BJ (cell line): ENCODE data around the gene KRT86. TPM values are rescaled to one million over a fixed set of nuclear protein-coding genes. Genes with fewer than 3 reads are reported as not detected.
"Not testable (repeated sequence)": the region's sequence is repeated elsewhere in the genome, so short reads cannot be mapped to it uniquely, and the experiment has no call there.

Experiments
- CTCF ChIA-PET: fragments of 350-600 bp; formaldehyde crosslinking; extraction: SDS; loops from one replicate; lab custom pipeline; 2021; ENCODE audit warnings: antibody characterized with exemption, inconsistent platforms; lab: Yijun Ruan, JAX
- POLR2A ChIA-PET: fragments of 300-600 bp; sonication (Branson Sonifier 250); formaldehyde crosslinking; extraction: SDS; loops from one replicate; lab custom pipeline; 2021; ENCODE audit warnings: antibody characterized with exemption; lab: Charles Lee
- DNase-seq: peaks from one replicate; pipeline ENCODE4 v3.0.0-alpha.2; 2011; ENCODE audit warnings: low read depth
- H3K27me3 ChIP-seq: 2 replicates; pipeline ENCODE4 v1.6.0; 2011; ENCODE audit warnings: low read length; ENCODE audit not compliant: control insufficient read depth, insufficient read depth
- H3K36me3 ChIP-seq: 2 replicates; pipeline ENCODE4 v1.5.1; 2011; ENCODE audit warnings: low read length; ENCODE audit not compliant: control insufficient read depth, insufficient read depth
- H3K4me3 ChIP-seq: 2 replicates; pipeline ENCODE4 v1.5.1; 2011; ENCODE audit warnings: low read depth, mild to moderate bottlenecking, control low read depth, low read length
- CTCF ChIP-seq: IDR thresholded peaks from 2 replicates; pipeline ENCODE4 v1.5.1; 2011; ENCODE audit warnings: low read depth, mild to moderate bottlenecking, control low read depth, inconsistent platforms, low read length, moderate library complexity; ENCODE audit not compliant: insufficient read depth
- polyA plus RNA-seq: library from polyadenylated mRNA; depleted of rRNA; stranded (reverse); fragments of >200 nt; gene quantifications from 2 replicates; pipeline ENCODE4 v1.2.3, GENCODE V29; 2011

Gene KRT86
- polyA plus RNA-seq, 1 experiment: 2.5 TPM

GRCh38 chr12:52284562-52285171 is 10.2 kb downstream of the KRT86 start:
- Histone ChIP-seq H3K27me3 (no peaks in the 10 kb centered on the region), H3K4me3 (no peak overlapping the region), H3K36me3 (no peaks in the 10 kb centered on the region)
- ChIA-PET CTCF (interaction anchor here (1.0 to 2.4 kb wide), 4 partner anchors 12 to 141 kb away, joined by 3 to 8 read pairs (median 4); no protein-coding TSS in a partner anchor), POLR2A (no interaction called here)
- DNase-seq: no peak
- no peak for TF ChIP-seq CTCF

- no peaks in the 10 kb centered on the region for H3K27me3 ChIP-seq
- POLR2A ChIA-PET: interaction anchor here (0.7 kb wide), 1 partner anchor 40 kb away, joined by 5 read pairs; no protein-coding TSS in a partner anchor
- DNase-seq: peak; percentile 59
- CTCF ChIA-PET: interaction anchor here (1.2 to 2.4 kb wide), 3 partner anchors 12 to 74 kb away, joined by 3 to 8 read pairs (median 4); no protein-coding TSS in a partner anchor
- H3K36me3 ChIP-seq: no peaks in the 10 kb centered on the region
- TF ChIP-seq CTCF: no peak
- no peak overlapping the region for H3K4me3 ChIP-seq
Observed at GRCh38 chr12:52285172-52285745, 10.8 kb downstream of the KRT86 start.

- Histone ChIP-seq H3K36me3 (no peaks in the 10 kb centered on the region), H3K27me3 (no peaks in the 10 kb centered on the region), H3K4me3 (no peak overlapping the region)
- DNase-seq: no peak
- POLR2A ChIA-PET: interaction anchor here (0.7 kb wide), 1 partner anchor 39 kb away, joined by 5 read pairs; no protein-coding TSS in a partner anchor
- CTCF ChIA-PET: interaction anchor here (1.2 to 2.4 kb wide), 3 partner anchors 9 to 73 kb away, joined by 3 to 8 read pairs (median 3); no protein-coding TSS in a partner anchor
- TF ChIP-seq CTCF: no peak
Observed at GRCh38 chr12:52285851-52286530, 11.5 kb downstream of the KRT86 start.

DNA sequence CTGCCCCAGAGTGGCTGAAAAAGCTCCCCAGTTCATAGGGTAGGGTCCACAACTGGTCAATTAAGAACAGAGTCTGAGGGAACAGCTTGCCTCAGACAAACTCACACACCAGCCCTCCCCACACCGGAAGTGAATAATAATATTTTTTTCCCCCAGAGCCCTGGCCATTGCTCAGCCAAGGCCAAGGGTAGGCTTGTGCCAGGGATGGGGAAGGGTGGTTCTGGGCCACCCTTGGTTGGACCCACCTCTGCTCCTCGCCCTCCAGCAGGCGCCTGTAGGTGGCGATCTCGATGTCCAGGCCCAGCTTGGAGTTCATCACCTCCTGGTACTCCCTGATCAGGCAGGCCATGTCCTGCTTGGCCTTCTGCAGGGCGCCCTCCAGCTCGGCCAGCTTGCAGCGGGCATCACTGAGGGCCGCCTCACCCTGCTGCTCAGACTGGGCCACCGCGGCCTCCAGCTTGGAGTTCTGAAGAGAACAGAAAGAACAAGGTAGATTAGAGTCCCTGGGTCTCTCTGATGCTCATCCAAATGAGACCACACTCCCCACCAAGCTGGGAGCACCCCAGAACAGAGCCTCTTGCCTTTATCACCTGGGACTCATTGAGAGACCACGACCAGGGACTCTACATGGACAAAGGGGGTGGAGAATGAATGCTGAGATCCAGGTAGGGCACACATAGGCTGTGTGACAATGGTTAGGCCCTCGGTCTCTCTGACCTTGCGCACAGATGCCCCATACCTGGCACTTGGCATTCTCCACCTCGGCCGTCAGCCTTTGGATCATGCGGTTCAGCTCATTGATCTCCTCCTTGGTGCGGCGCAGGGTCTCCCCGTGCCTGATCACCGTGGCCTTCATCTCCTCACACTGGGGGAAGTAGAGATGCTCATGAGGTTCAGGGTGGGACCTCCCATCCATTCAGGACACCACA is 12.7 kb downstream of the KRT86 start:
- POLR2A ChIA-PET, H3K27me3 ChIP-seq, H3K4me3 ChIP-seq, H3K36me3 ChIP-seq, DNase-seq: not testable (repeated sequence)
- CTCF ChIA-PET: interaction anchor here (0.8 to 1.2 kb wide), 3 partner anchors 10 to 73 kb away, joined by 3 read pairs; no protein-coding TSS in a partner anchor
- 0 out of 2 replicates have a peak, but pooled peaks have one; percentile 5 for TF ChIP-seq CTCF

DNA sequence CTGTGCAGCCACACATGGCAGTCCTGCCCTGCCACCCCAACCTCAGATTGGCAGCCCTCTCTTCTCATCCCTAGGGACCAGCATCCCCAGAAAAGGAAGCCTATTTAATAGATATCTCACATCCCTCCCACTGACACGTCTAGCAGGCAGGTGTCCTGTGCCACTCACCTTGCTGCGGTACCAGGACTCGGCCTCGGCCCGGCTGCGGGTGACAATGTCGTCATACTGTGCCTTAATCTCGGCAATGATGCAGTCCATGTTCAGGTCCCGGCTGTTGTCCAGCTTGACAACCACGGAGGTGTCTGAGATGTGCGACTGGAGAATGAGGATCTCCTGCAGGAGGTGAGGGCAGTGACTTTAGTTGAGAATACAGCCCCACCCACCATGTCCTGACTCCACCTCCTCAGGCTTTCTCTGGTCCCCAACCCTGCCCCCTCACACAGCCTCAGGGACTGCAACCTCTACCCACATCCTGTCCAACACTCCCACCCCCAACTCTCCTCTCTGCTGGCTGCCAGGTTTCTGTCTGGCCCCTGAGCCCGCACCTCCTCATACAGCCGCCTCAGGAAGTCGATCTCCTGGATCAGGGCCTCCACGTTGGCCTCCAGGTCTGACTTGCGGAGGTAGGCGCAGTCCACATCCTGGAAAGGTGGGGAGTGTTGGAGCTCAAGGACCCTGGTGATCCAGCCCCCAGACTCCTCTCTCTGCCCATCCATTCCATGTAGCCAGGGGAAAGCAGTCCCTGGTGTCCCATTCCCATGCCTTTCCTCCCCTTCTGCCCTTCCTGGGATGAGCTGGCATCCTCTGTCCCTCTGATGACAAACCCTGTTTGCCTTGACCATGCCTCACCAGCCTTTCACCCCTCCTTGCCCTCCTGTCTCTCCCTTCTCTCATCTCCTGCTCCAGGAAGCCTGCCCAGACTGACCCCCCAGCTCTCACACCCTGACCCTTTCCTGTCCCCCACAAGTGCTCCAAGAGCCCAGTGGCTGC is 13.7 kb downstream of the KRT86 start:
- H3K4me3 ChIP-seq, DNase-seq, H3K36me3 ChIP-seq, POLR2A ChIA-PET, H3K27me3 ChIP-seq, CTCF ChIA-PET: not testable (repeated sequence)

DNA sequence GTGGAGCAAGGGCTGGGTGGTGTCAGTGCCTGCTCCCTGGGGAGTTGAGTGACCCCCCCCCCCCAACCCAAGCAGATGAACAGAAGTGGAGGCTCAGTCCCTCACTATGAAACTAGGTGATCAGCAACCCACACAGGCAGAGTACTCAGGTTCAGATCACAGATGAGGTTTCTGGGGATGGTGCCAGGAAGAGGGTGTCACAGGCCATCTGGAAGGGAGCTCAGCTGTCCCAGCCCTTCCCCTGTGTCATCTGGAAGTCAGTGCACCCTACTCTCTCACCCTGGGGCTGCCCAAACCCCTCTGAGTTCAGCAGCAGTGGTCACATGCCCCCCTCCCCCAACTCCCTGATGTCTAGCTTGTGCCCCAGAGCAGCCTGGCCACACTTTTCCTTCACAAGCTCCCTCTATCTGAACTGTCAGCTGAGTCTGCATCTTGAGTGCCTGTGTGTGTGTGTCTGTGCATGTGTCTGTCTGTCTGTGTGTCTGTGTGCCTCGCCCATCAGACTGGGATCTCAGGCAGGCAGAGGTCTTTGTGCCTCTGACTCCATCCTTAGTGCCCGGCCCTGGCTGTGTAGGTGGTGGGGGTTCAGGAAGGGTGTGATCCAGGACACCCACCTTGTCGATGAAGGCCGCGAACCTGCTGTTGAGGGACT is 16.2 kb downstream of the KRT86 start:
- CTCF ChIA-PET, H3K36me3 ChIP-seq, POLR2A ChIA-PET, H3K4me3 ChIP-seq, DNase-seq, H3K27me3 ChIP-seq: not testable (repeated sequence)
